ENCODE data around the gene SH2D2A.

SH2D2A gene

GRCh38 chr1:156847591-156848460 lies 31.2 kb upstream of the SH2D2A start:
- DNase-seq (ENCODE audit: low spot score), result no peak

- no peak for DNase-seq (ENCODE audit: low spot score)
These were observed 30.0 kb upstream of the SH2D2A start for GRCh38 chr1:156846643-156847042.

GRCh38 chr1:156845953-156846545 lies 29.4 kb upstream of the SH2D2A start:
- no peak for DNase-seq (ENCODE audit: low spot score)

GRCh38 chr1:156845055-156845952 lies 28.7 kb upstream of the SH2D2A start:
- peak; percentile 10 for DNase-seq (ENCODE audit: low spot score)

- DNase-seq (ENCODE audit: low spot score), result no peak
These were observed 28.0 kb upstream of the SH2D2A start for GRCh38 chr1:156844638-156845037.

- DNase-seq (ENCODE audit: low spot score), result no peak
These were observed 27.5 kb upstream of the SH2D2A start for GRCh38 chr1:156844102-156844501.

- no peak for DNase-seq (ENCODE audit: low spot score)
These were observed 26.1 kb upstream of the SH2D2A start for GRCh38 chr1:156842618-156843300.

- DNase-seq (ENCODE audit: low spot score), result no peak
These were observed 24.7 kb upstream of the SH2D2A start for GRCh38 chr1:156841295-156841855.

- no peak for DNase-seq (ENCODE audit: low spot score)
These were observed 24.2 kb upstream of the SH2D2A start for GRCh38 chr1:156840898-156841279.

- no peak for DNase-seq (ENCODE audit: low spot score)
These were observed 23.7 kb upstream of the SH2D2A start for GRCh38 chr1:156840186-156840897.

GRCh38 chr1:156839426-156840109 lies 22.9 kb upstream of the SH2D2A start:
- DNase-seq (ENCODE audit: low spot score), result no peak

GRCh38 chr1:156838972-156839371 lies 22.3 kb upstream of the SH2D2A start:
- peak; percentile 57 for DNase-seq (ENCODE audit: low spot score)

- DNase-seq (ENCODE audit: low spot score), result no peak
These were observed 20.2 kb upstream of the SH2D2A start for GRCh38 chr1:156836892-156837291.

GRCh38 chr1:156836041-156836654 lies 19.5 kb upstream of the SH2D2A start:
- DNase-seq (ENCODE audit: low spot score), result peak; percentile 37

- no peak for DNase-seq (ENCODE audit: low spot score)
These were observed 17.7 kb upstream of the SH2D2A start for GRCh38 chr1:156834322-156834721.

- DNase-seq (ENCODE audit: low spot score), result no peak
These were observed 17.0 kb upstream of the SH2D2A start for GRCh38 chr1:156833603-156834002.

GRCh38 chr1:156832434-156832833 lies 15.8 kb upstream of the SH2D2A start:
- DNase-seq (ENCODE audit: low spot score), result no peak

- no peak for DNase-seq (ENCODE audit: low spot score)
These were observed 11.9 kb upstream of the SH2D2A start for GRCh38 chr1:156828400-156829124.

GRCh38 chr1:156826630-156827029 lies 10.0 kb upstream of the SH2D2A start:
- no peak for DNase-seq (ENCODE audit: low spot score)
